ENCODE measurements around the gene SSBP4. TPM values are rescaled to one million over a fixed set of nuclear protein-coding genes. Genes with fewer than 3 reads are reported as not detected.

The SSBP4 gene
- total and polyA plus RNA-seq, 9 of the 15 experiments (the other 6 are each of a cell fraction or from before 2014, with no cell fraction given), result 1.1 to 189 (median 39.0) TPM

DNA sequence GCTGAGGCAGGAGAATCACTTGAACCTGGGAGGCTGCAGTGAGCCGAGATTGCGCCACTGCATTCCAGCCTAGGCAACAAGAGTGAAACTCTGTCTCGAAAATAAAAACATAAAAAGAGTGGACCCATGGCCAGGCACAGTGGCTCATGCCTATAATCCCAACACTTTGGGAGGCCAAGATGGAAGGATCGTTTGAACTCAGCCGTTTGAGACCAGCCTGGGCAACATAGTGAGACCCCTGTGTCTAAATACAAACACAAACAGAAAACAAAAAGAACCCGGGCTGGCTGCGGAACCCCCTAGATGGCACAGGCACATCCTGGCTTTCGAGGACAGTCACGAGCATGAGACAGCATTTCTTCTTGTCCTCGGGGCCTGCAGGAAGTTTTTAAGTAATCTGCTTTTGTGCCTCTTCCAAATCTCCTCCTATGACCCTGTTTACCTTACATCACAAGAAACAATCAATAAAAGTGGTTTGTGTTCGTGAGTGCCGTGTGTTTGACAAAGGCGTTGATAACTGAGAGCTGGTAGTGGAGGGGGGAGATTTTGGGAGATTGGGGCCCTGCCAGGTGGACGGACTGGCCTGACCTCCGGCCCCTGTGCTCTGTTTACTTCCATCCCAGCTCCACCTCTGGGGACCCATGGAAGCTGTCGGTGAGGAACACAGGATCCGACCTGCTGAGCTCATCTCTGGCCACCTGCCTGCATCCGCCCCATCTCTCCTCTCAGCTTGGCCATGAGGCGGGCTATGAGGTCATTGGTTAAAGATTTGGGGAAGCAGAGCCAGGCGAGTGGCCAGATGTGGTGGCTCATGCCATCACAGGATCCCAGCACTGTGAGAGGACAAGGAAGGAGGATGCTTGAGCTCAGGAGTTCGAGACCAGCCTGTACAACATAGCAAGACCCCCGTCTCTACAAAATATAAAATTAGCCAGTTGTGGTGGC lies 39.1 kb upstream of the SSBP4 start (continued):
- no peak for TF ChIP-seq GATAD2B (IDR thresholded peaks at IDR 0.05; ENCODE audit: borderline replicate concordance)
- TF ChIP-seq KLF10 (CRISPR knock-in tag; IDR thresholded peaks at IDR 0.05), result no peak
- TF ChIP-seq ZNF3 (CRISPR knock-in tag; IDR thresholded peaks at IDR 0.05), result no peak
- TF ChIP-seq NR4A1 (CRISPR knock-in tag; IDR thresholded peaks at IDR 0.05), result no peak
- TF ChIP-seq NR4A1 (tag; IDR thresholded peaks at IDR 0.05), result 0 out of 2 replicates have a peak, but pooled peaks have one; percentile 58
- TF ChIP-seq FOXJ2 (tag; IDR thresholded peaks at IDR 0.05), result peak; percentile 89
- TF ChIP-seq KLF16 (IDR thresholded peaks at IDR 0.05), result no peak
- TF ChIP-seq ATF1 (CRISPR knock-in tag; IDR thresholded peaks at IDR 0.05), result no peak
- peak; percentile 69 for TF ChIP-seq ATF1 (tag; IDR thresholded peaks at IDR 0.05)
- TF ChIP-seq MYC (IDR thresholded peaks at IDR 0.05; ENCODE audit: low read depth, low read length), result peak; percentile 66
- TF ChIP-seq MYC (CRISPR knock-in tag; IDR thresholded peaks at IDR 0.05; ENCODE audit: borderline replicate concordance, low read depth), result no peak
- TF ChIP-seq SMARCA5 (IDR thresholded peaks at IDR 0.05), result peak; percentile 46; the same call in 1 of the 2 replicates
- TF ChIP-seq RFX7 (CRISPR knock-in tag; IDR thresholded peaks at IDR 0.05), result no peak
- TF ChIP-seq, protein P1, sequence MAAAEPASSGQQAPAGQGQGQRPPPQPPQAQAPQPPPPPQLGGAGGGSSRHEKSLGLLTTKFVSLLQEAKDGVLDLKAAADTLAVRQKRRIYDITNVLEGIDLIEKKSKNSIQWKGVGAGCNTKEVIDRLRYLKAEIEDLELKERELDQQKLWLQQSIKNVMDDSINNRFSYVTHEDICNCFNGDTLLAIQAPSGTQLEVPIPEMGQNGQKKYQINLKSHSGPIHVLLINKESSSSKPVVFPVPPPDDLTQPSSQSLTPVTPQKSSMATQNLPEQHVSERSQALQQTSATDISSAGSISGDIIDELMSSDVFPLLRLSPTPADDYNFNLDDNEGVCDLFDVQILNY (CRISPR knock-in tag; IDR thresholded peaks at IDR 0.05), result no peak
- TF ChIP-seq, protein P2, sequence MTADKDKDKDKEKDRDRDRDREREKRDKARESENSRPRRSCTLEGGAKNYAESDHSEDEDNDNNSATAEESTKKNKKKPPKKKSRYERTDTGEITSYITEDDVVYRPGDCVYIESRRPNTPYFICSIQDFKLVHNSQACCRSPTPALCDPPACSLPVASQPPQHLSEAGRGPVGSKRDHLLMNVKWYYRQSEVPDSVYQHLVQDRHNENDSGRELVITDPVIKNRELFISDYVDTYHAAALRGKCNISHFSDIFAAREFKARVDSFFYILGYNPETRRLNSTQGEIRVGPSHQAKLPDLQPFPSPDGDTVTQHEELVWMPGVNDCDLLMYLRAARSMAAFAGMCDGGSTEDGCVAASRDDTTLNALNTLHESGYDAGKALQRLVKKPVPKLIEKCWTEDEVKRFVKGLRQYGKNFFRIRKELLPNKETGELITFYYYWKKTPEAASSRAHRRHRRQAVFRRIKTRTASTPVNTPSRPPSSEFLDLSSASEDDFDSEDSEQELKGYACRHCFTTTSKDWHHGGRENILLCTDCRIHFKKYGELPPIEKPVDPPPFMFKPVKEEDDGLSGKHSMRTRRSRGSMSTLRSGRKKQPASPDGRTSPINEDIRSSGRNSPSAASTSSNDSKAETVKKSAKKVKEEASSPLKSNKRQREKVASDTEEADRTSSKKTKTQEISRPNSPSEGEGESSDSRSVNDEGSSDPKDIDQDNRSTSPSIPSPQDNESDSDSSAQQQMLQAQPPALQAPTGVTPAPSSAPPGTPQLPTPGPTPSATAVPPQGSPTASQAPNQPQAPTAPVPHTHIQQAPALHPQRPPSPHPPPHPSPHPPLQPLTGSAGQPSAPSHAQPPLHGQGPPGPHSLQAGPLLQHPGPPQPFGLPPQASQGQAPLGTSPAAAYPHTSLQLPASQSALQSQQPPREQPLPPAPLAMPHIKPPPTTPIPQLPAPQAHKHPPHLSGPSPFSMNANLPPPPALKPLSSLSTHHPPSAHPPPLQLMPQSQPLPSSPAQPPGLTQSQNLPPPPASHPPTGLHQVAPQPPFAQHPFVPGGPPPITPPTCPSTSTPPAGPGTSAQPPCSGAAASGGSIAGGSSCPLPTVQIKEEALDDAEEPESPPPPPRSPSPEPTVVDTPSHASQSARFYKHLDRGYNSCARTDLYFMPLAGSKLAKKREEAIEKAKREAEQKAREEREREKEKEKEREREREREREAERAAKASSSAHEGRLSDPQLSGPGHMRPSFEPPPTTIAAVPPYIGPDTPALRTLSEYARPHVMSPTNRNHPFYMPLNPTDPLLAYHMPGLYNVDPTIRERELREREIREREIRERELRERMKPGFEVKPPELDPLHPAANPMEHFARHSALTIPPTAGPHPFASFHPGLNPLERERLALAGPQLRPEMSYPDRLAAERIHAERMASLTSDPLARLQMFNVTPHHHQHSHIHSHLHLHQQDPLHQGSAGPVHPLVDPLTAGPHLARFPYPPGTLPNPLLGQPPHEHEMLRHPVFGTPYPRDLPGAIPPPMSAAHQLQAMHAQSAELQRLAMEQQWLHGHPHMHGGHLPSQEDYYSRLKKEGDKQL (CRISPR knock-in tag; IDR thresholded peaks at IDR 0.05; ENCODE audit: borderline replicate concordance), result no peak
- TF ChIP-seq JUND (IDR thresholded peaks at IDR 0.05; ENCODE audit: borderline replicate concordance, low read depth, low read length), result peak; percentile 83
- peak; percentile 82; the same call in 2 of the 3 replicates for TF ChIP-seq JUND (tag; IDR thresholded peaks at IDR 0.05; ENCODE audit: borderline replicate concordance, low read depth, low read length)
- no peak for TF ChIP-seq NFATC3 (IDR thresholded peaks at IDR 0.05)
- TF ChIP-seq, protein P3, sequence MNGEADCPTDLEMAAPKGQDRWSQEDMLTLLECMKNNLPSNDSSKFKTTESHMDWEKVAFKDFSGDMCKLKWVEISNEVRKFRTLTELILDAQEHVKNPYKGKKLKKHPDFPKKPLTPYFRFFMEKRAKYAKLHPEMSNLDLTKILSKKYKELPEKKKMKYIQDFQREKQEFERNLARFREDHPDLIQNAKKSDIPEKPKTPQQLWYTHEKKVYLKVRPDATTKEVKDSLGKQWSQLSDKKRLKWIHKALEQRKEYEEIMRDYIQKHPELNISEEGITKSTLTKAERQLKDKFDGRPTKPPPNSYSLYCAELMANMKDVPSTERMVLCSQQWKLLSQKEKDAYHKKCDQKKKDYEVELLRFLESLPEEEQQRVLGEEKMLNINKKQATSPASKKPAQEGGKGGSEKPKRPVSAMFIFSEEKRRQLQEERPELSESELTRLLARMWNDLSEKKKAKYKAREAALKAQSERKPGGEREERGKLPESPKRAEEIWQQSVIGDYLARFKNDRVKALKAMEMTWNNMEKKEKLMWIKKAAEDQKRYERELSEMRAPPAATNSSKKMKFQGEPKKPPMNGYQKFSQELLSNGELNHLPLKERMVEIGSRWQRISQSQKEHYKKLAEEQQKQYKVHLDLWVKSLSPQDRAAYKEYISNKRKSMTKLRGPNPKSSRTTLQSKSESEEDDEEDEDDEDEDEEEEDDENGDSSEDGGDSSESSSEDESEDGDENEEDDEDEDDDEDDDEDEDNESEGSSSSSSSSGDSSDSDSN (IDR thresholded peaks at IDR 0.05; ENCODE audit: borderline replicate concordance in 1 of 2, low read depth in 2 of 2, low read length in 2 of 2), result no peak
- peak; percentile 81 for TF ChIP-seq ZNF589 (CRISPR knock-in tag; IDR thresholded peaks at IDR 0.05; ENCODE audit: low read depth)
- TF ChIP-seq ZNF41 (CRISPR knock-in tag; conservative IDR thresholded peaks at IDR 0.05), result no peak

Data from K562 (cell line).